Naive thymus-derived CD8-positive, alpha-beta T cell (primary cell): ENCODE data around the gene TPRG1. TPM values are rescaled to one million over a fixed set of nuclear protein-coding genes. Genes with fewer than 3 reads are reported as not detected.
A peak's percentile ranks its signal among the peaks of the same experiment; 100 is the strongest.

Experiments used
- ATAC-seq, 2 donors: fragments of 150-1000 bp; cut with Tn5 transposase in 1 of 2; sonication (Bioruptor Pico), chemical (Tn5 transposase) in 1 of 2; 1 replicate in 1 of 2; 2 replicates in 1 of 2; pipeline ENCODE4 v1.10.0; 2021; ENCODE audit warnings: mild to moderate bottlenecking in 2 of 2, moderate library complexity in 2 of 2
- POLR2A ChIA-PET: fragments of 350-600 bp; sonication (Branson Sonifier 250); formaldehyde crosslinking; loops from one replicate; lab custom pipeline; 2021; ENCODE audit warnings: antibody characterized with exemption; lab: Charles Lee
- DNase-seq, 10 donors: peaks; one replicate each; pipeline versions ENCODE4 v3.0.0 to v3.0.0-alpha.2; 2020 to 2022
- H3K27ac Mint-ChIP-seq, 10 donors: one replicate each; pipeline ENCODE4 v1.8.0; 2020 to 2022; ENCODE audit warnings: mild to moderate bottlenecking in 10 of 10, mixed read lengths in 10 of 10, moderate library complexity in 4 of 10, inconsistent platforms in 1 of 10
- H3K27me3 Mint-ChIP-seq, 5 donors: one replicate each; pipeline ENCODE4 v1.8.0; 2021 to 2022; ENCODE audit warnings: mixed read lengths in 5 of 5
- H3K36me3 Mint-ChIP-seq, 3 donors: one replicate each; pipeline ENCODE4 v1.8.0; 2020 to 2022; ENCODE audit warnings: mixed read lengths in 3 of 3, mild to moderate bottlenecking in 2 of 3, inconsistent platforms in 1 of 3
- H3K4me1 Mint-ChIP-seq, 4 donors: one replicate each; pipeline ENCODE4 v1.8.0; 2021 to 2022; ENCODE audit warnings: mixed read lengths in 4 of 4
- H3K4me3 Mint-ChIP-seq, 10 donors: one replicate each; pipeline ENCODE4 v1.8.0; 2020 to 2022; ENCODE audit warnings: mild to moderate bottlenecking in 10 of 10, mixed read lengths in 10 of 10, moderate library complexity in 6 of 10, inconsistent platforms in 1 of 10
- H3K9me3 Mint-ChIP-seq, 9 donors: one replicate each; pipeline ENCODE4 v1.8.0; 2020 to 2022; ENCODE audit warnings: mixed read lengths in 9 of 9, mild to moderate bottlenecking in 3 of 9, inconsistent platforms in 1 of 9, moderate library complexity in 1 of 9
- polyA plus RNA-seq, 3 donors: library from polyadenylated mRNA; unstranded; fragments of 300-500 nt; fragmentation: Illumina TruSeq; gene quantifications; one replicate each; pipeline ENCODE4 v1.2.3, GENCODE V29; 2021
- total RNA-seq, 8 experiments: library from RNA in 2 of 8; stranded (reverse) in 2 of 8; gene quantifications; one replicate each; pipeline ENCODE4 v1.2.3 and lab custom pipeline; 2021 to 2026

TPRG1 gene
- total and polyA plus RNA-seq, 5 experiments from 2014 or later, result 0.04 to 10.6 (median 5.3) TPM

- POLR2A ChIA-PET, result interaction anchor here (1.8 kb wide), 2 partner anchors 16 to 30 kb away, joined by 7 to 9 read pairs; no protein-coding TSS in a partner anchor
- H3K9me3 Mint-ChIP-seq, result peaks cover 0 to 9% (median 0%) of the 10 kb centered on the region in 9 donors
- H3K4me1 Mint-ChIP-seq, result peaks cover 12 to 30% (median 26%) of the 10 kb centered on the region in 4 donors
- DNase-seq, result no peak
- peak overlapping the region in 1 of 10 donors; percentile 65 for H3K4me3 Mint-ChIP-seq
- H3K27me3 Mint-ChIP-seq, result no peaks in the 10 kb centered on the region
- no peaks in the 10 kb centered on the region for H3K36me3 Mint-ChIP-seq
- ATAC-seq, result no peak
- peak overlapping the region in 7 of 10 donors; percentile 3 to 94 (median 27) for H3K27ac Mint-ChIP-seq
These were observed 182.5 kb downstream of the TPRG1 start for GRCh38 chr3:189353988-189354889.

- DNase-seq (no peak), ATAC-seq (no peak)
- no peaks in the 10 kb centered on the region for H3K27me3 Mint-ChIP-seq
- peaks cover 14 to 30% (median 25%) of the 10 kb centered on the region in 4 donors for H3K4me1 Mint-ChIP-seq
- POLR2A ChIA-PET, result interaction anchor here (1.5 to 1.8 kb wide), 3 partner anchors 12 to 31 kb away, joined by 3 to 9 read pairs (median 7); no protein-coding TSS in a partner anchor
- H3K4me3 Mint-ChIP-seq, result peak overlapping the region in 5 of 10 donors; percentile 24 to 80 (median 69)
- H3K36me3 Mint-ChIP-seq, result no peaks in the 10 kb centered on the region
- peaks cover 0 to 9% (median 0%) of the 10 kb centered on the region in 9 donors for H3K9me3 Mint-ChIP-seq
- H3K27ac Mint-ChIP-seq, result peak overlapping the region; percentile 3 to 94 (median 88)
These were observed 183.3 kb downstream of the TPRG1 start for GRCh38 chr3:189355115-189355480.

GRCh38 chr3:189355481-189356201 is 183.9 kb downstream of the TPRG1 start:
- Mint-ChIP-seq H3K27ac (peak overlapping the region; percentile 56 to 96 (median 89)), H3K27me3 (no peaks in the 10 kb centered on the region), H3K4me3 (peak overlapping the region; percentile 20 to 80 (median 70)), H3K4me1 (peaks cover 14 to 30% (median 25%) of the 10 kb centered on the region in 4 donors), H3K36me3 (no peaks in the 10 kb centered on the region), H3K9me3 (peaks cover 0 to 9% (median 0%) of the 10 kb centered on the region in 9 donors)
- ATAC-seq (peak; percentile 84 to 95), DNase-seq (peak in 9 of 10 donors; percentile 17 to 78 (median 45))
- POLR2A ChIA-PET, result interaction anchor here (0.7 to 1.8 kb wide), 5 partner anchors 11 to 49 kb away, joined by 3 to 9 read pairs (median 3); no protein-coding TSS in a partner anchor

DNA sequence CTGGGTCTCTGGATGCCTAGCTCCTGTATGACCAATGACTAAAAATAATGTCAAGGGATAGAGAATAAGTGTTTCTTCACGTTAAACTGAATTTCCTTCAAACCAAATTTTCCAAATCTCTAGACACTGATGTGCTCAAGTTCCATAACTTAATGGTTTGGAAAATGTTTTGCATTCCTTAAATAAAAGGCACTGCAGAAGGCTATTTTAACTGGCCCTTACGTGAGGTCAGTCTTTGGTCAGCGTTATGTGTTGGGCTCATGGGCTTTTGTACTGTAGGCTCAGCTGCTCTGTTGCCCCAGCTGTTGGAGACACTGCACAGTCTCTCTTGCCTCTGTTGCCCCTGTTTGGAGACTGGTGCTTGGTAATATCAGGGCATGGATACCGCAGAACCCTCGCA is 188.5 kb downstream of the TPRG1 start:
- no peak overlapping the region for H3K4me3 Mint-ChIP-seq
- DNase-seq (no peak), ATAC-seq (no peak)
- POLR2A ChIA-PET, result no interaction called here
- no peaks in the 10 kb centered on the region for H3K27me3 Mint-ChIP-seq
- H3K9me3 Mint-ChIP-seq, result peaks cover 0 to 1% (median 0%) of the 10 kb centered on the region in 9 donors
- H3K27ac Mint-ChIP-seq, result peak overlapping the region in 1 of 10 donors; percentile 49
- H3K4me1 Mint-ChIP-seq, result peaks cover 8 to 22% (median 17%) of the 10 kb centered on the region in 4 donors
- no peaks in the 10 kb centered on the region for H3K36me3 Mint-ChIP-seq

GRCh38 chr3:189361103-189361835 is 189.5 kb downstream of the TPRG1 start:
- DNase-seq, result no peak
- Mint-ChIP-seq H3K4me1 (peaks cover 5 to 13% (median 9%) of the 10 kb centered on the region in 4 donors), H3K36me3 (no peaks in the 10 kb centered on the region)

GRCh38 chr3:189363590-189364255 is 192.0 kb downstream of the TPRG1 start:
- H3K9me3 Mint-ChIP-seq, result peaks cover 0 to 1% (median 0%) of the 10 kb centered on the region in 9 donors
- no peaks in the 10 kb centered on the region for H3K36me3 Mint-ChIP-seq
- H3K27ac Mint-ChIP-seq, result peak overlapping the region in 1 of 10 donors; percentile 73
- DNase-seq (no peak), ATAC-seq (no peak)
- H3K27me3 Mint-ChIP-seq, result no peaks in the 10 kb centered on the region
- H3K4me3 Mint-ChIP-seq, result no peak overlapping the region
- peaks cover 0 to 9% (median 5%) of the 10 kb centered on the region in 4 donors for H3K4me1 Mint-ChIP-seq
- POLR2A ChIA-PET, result no interaction called here

More at GRCh38 chr3:189361103-189361835, 189.5 kb downstream of the TPRG1 start:
- H3K27ac Mint-ChIP-seq, result peak overlapping the region in 1 of 10 donors; percentile 42
- ATAC-seq, result no peak
- H3K27me3 Mint-ChIP-seq, result no peaks in the 10 kb centered on the region
- no peak overlapping the region for H3K4me3 Mint-ChIP-seq
- H3K9me3 Mint-ChIP-seq, result peaks cover 0 to 1% (median 0%) of the 10 kb centered on the region in 9 donors
- POLR2A ChIA-PET, result no interaction called here

- POLR2A ChIA-PET, result no interaction called here
- no peak overlapping the region for H3K27ac Mint-ChIP-seq
These were observed 194.1 kb downstream of the TPRG1 start for GRCh38 chr3:189365609-189366564.

DNA sequence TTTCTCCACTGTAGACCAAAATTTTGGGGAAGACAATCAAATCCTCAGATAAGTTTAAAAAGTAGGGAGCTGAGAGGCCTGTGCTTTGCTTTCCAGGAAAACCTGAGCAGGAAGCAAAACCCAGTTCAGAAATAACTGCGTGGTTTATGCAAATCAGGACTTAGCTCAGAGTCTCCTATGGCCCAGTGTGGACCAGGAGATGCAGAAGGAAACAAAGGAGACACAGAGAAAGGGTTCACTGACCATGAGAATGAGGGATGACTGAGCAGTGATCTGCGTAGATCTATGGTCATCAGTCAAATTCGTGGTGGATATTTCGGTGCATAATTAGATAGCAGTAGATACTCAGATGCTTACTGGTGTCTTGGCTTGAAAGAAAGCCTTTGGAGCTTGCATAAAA is 196.6 kb downstream of the TPRG1 start:
- Mint-ChIP-seq H3K36me3 (peaks cover 0 to 3% (median 0%) of the 10 kb centered on the region in 3 donors), H3K9me3 (no peaks in the 10 kb centered on the region), H3K27me3 (no peaks in the 10 kb centered on the region), H3K4me1 (peaks cover 0 to 6% (median 1%) of the 10 kb centered on the region in 4 donors), H3K27ac (no peak overlapping the region), H3K4me3 (no peak overlapping the region)
- POLR2A ChIA-PET, result no interaction called here
- no peak for DNase-seq
- ATAC-seq, result no peak

More at GRCh38 chr3:189365609-189366564, 194.1 kb downstream of the TPRG1 start:
- Mint-ChIP-seq H3K36me3 (peaks cover 0 to 3% (median 0%) of the 10 kb centered on the region in 3 donors), H3K4me1 (peaks cover 0 to 9% (median 5%) of the 10 kb centered on the region in 4 donors), H3K27me3 (no peaks in the 10 kb centered on the region), H3K9me3 (no peaks in the 10 kb centered on the region), H3K4me3 (no peak overlapping the region)
- DNase-seq, result no peak
- no peak for ATAC-seq

DNA sequence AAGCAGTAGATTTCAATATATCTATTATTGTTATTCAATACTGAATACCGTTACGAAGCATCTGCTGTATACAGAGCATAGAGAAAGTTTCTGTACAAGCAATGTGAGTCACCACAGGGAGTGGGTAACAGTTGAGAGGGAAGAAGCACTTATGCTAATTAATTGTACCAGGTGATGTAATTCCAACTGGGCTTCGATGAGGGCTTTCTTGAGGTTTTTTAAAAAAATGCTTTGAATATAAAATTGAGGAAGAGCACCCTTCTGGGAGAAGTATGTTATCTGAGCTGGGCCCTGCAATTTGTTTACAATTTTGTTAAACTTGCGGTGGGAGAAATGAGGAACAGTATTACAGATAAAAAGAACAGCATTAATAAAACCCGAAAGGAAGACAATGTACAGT is 197.9 kb downstream of the TPRG1 start:
- Mint-ChIP-seq H3K27ac (no peak overlapping the region), H3K9me3 (no peaks in the 10 kb centered on the region), H3K36me3 (peaks cover 0 to 3% (median 0%) of the 10 kb centered on the region in 3 donors), H3K4me3 (no peak overlapping the region), H3K27me3 (no peaks in the 10 kb centered on the region), H3K4me1 (peaks cover 0 to 6% (median 0%) of the 10 kb centered on the region in 4 donors)
- ATAC-seq (no peak), DNase-seq (no peak)
- POLR2A ChIA-PET, result no interaction called here

GRCh38 chr3:189372243-189372642 is 200.5 kb downstream of the TPRG1 start:
- DNase-seq, result no peak
- Mint-ChIP-seq H3K27me3 (no peaks in the 10 kb centered on the region), H3K4me1 (peaks cover 0 to 6% (median 0%) of the 10 kb centered on the region in 4 donors), H3K27ac (no peak overlapping the region), H3K36me3 (peaks cover 0 to 3% (median 0%) of the 10 kb centered on the region in 3 donors), H3K9me3 (peaks cover 0 to 9% (median 3%) of the 10 kb centered on the region in 9 donors), H3K4me3 (no peak overlapping the region)
- POLR2A ChIA-PET, result no interaction called here
- ATAC-seq, result no peak
